Astrocyte (in vitro differentiated cells and primary cell): ENCODE data around the gene DOK5. TPM values are rescaled to one million over a fixed set of nuclear protein-coding genes. Genes with fewer than 3 reads are reported as not detected.

Experiments
- DNase-seq: peaks from one replicate; pipeline ENCODE4 v3.0.0-alpha.2; 2010; ENCODE audit warnings: low read depth
- FAIRE-seq: peaks from 2 replicates; lab custom pipeline; 2011; peaks lifted over from hg19 to GRCh38; lab: Jason Lieb, UNC
- H2AFZ ChIP-seq: 2 replicates; pipeline ENCODE4 v1.6.0; 2012; ENCODE audit warnings: low read depth, low read length, inconsistent platforms
- H3K27ac ChIP-seq: 2 replicates; pipeline ENCODE4 v1.5.1; 2011; ENCODE audit warnings: low read depth, low read length, inconsistent platforms
- H3K27me3 ChIP-seq: 2 replicates; pipeline ENCODE4 v1.6.0; 2011; ENCODE audit warnings: low read length, inconsistent platforms; ENCODE audit not compliant: insufficient read depth
- H3K36me3 ChIP-seq: 2 replicates; pipeline ENCODE4 v1.5.1; 2011; ENCODE audit warnings: low read length, inconsistent platforms; ENCODE audit not compliant: insufficient read depth
- H3K4me1 ChIP-seq: 2 replicates; pipeline ENCODE4 v1.5.1; 2011; ENCODE audit warnings: low read length, inconsistent platforms; ENCODE audit not compliant: insufficient read depth
- H3K4me2 ChIP-seq: 2 replicates; pipeline ENCODE4 v1.6.0; 2012; ENCODE audit warnings: low read length, inconsistent platforms
- H3K4me3 ChIP-seq: 2 replicates; pipeline ENCODE4 v1.5.1; 2011; ENCODE audit warnings: low read depth, mild to moderate bottlenecking, low read length, inconsistent platforms; ENCODE audit not compliant: insufficient read depth
- H3K79me2 ChIP-seq: 2 replicates; pipeline ENCODE4 v1.6.0; 2012; ENCODE audit warnings: mild to moderate bottlenecking, low read length, inconsistent platforms; ENCODE audit not compliant: insufficient read depth
- H3K9ac ChIP-seq: 2 replicates; pipeline ENCODE4 v1.6.0; 2012; ENCODE audit warnings: mild to moderate bottlenecking, low read length, inconsistent platforms
- H3K9me3 ChIP-seq: 2 replicates; pipeline ENCODE4 v1.5.1; 2012; ENCODE audit warnings: low read depth, mild to moderate bottlenecking, low read length, inconsistent platforms; ENCODE audit not compliant: insufficient read depth
- H4K20me1 ChIP-seq: 2 replicates; pipeline ENCODE4 v1.6.0; 2012; ENCODE audit warnings: low read length, inconsistent platforms; ENCODE audit not compliant: insufficient read depth
- H3K27ac Mint-ChIP-seq: one replicate; pipeline ENCODE4 v1.8.0; 2021; ENCODE audit warnings: mild to moderate bottlenecking, mixed read lengths; ENCODE audit not compliant: unreplicated experiment
- H3K27me3 Mint-ChIP-seq: one replicate; pipeline ENCODE4 v1.8.0; 2021; ENCODE audit warnings: low read depth, mixed read lengths; ENCODE audit not compliant: unreplicated experiment
- H3K36me3 Mint-ChIP-seq: one replicate; pipeline ENCODE4 v1.8.0; 2021; ENCODE audit warnings: low read depth, mixed read lengths; ENCODE audit not compliant: unreplicated experiment
- H3K4me1 Mint-ChIP-seq: one replicate; pipeline ENCODE4 v1.8.0; 2021; ENCODE audit warnings: low read depth, mixed read lengths; ENCODE audit not compliant: unreplicated experiment
- H3K4me3 Mint-ChIP-seq: one replicate; pipeline ENCODE4 v1.8.0; 2021; ENCODE audit warnings: mild to moderate bottlenecking, moderate library complexity, mixed read lengths; ENCODE audit not compliant: unreplicated experiment
- H3K9me3 Mint-ChIP-seq: one replicate; pipeline ENCODE4 v1.8.0; 2021; ENCODE audit warnings: mild to moderate bottlenecking, mixed read lengths; ENCODE audit not compliant: unreplicated experiment
- CTCF ChIP-seq: IDR thresholded peaks from 2 replicates; pipeline ENCODE4 v1.5.1; 2011; ENCODE audit warnings: low read depth, mild to moderate bottlenecking, inconsistent platforms, low read length, moderate library complexity; ENCODE audit not compliant: insufficient read depth
- EZH2 ChIP-seq: IDR thresholded peaks from 2 replicates; pipeline ENCODE4 v1.6.1; 2012; ENCODE audit warnings: mild to moderate bottlenecking, low read length, inconsistent platforms; ENCODE audit not compliant: insufficient read depth
- total RNA-seq: library from RNA; stranded (reverse); gene quantifications from 2 replicates; pipeline ENCODE4 v1.2.1, GENCODE V29; 2021

The DOK5 gene
- total RNA-seq, 1 donor from 2014 or later = 1.2 TPM

- Histone ChIP-seq H4K20me1 (no peaks in the 10 kb centered on the region), H3K4me1 (peaks cover 8% of the 10 kb centered on the region), H3K27me3 (no peaks in the 10 kb centered on the region), H3K4me3 (no peak overlapping the region), H3K4me2 (no peak overlapping the region), H3K36me3 (no peaks in the 10 kb centered on the region), H3K79me2 (no peaks in the 10 kb centered on the region), H2AFZ (no peak overlapping the region), H3K9ac (no peak overlapping the region), H3K27ac (no peak overlapping the region), H3K9me3 (no peaks in the 10 kb centered on the region)
- H3K36me3 Mint-ChIP-seq = no peaks in the 10 kb centered on the region
- H3K4me1 Mint-ChIP-seq = no peaks in the 10 kb centered on the region
- H3K27me3 Mint-ChIP-seq = no peaks in the 10 kb centered on the region
- no peak overlapping the region for H3K4me3 Mint-ChIP-seq
- peaks cover 3% of the 10 kb centered on the region for H3K9me3 Mint-ChIP-seq
- TF ChIP-seq EZH2 (no peak), CTCF (no peak)
- no peak overlapping the region for H3K27ac Mint-ChIP-seq
- DNase-seq (no peak), FAIRE-seq (no peak)
These were observed 164.5 kb downstream of the DOK5 start for GRCh38 chr20:54639941-54640340.

GRCh38 chr20:54640800-54641199 lies 165.4 kb downstream of the DOK5 start:
- H3K27me3 Mint-ChIP-seq = no peaks in the 10 kb centered on the region

More at GRCh38 chr20:54640800-54641199, 165.4 kb downstream of the DOK5 start:
- H3K4me1 ChIP-seq = peaks cover 8% of the 10 kb centered on the region
- Mint-ChIP-seq H3K27ac (no peak overlapping the region), H3K4me3 (no peak overlapping the region), H3K36me3 (no peaks in the 10 kb centered on the region), H3K9me3 (peaks cover 3% of the 10 kb centered on the region), H3K4me1 (no peaks in the 10 kb centered on the region)
- DNase-seq (no peak), FAIRE-seq (no peak)
- no peak overlapping the region for H3K4me3 ChIP-seq
- H3K9ac ChIP-seq = no peak overlapping the region
- H3K27ac ChIP-seq = no peak overlapping the region
- no peaks in the 10 kb centered on the region for H4K20me1 ChIP-seq
- H3K36me3 ChIP-seq = no peaks in the 10 kb centered on the region
- TF ChIP-seq EZH2 = no peak
- no peak for TF ChIP-seq CTCF
- no peak overlapping the region for H2AFZ ChIP-seq
- no peaks in the 10 kb centered on the region for H3K27me3 ChIP-seq
- no peaks in the 10 kb centered on the region for H3K9me3 ChIP-seq
- H3K79me2 ChIP-seq = no peaks in the 10 kb centered on the region
- no peak overlapping the region for H3K4me2 ChIP-seq
